CD4-positive, alpha-beta T cell treated with Interleukin-6 at 100 ng/mL for 8 hours (primary cell): ENCODE results near the gene GABRG3.
"Not testable (repeated sequence)": the region's sequence is repeated elsewhere in the genome, so short reads cannot be mapped to it uniquely, and the experiment has no call there.

Experiments used
- DNase-seq: peaks from one replicate; pipeline ENCODE4 v3.0.0-alpha.2; 2020; ENCODE audit warnings: mixed read lengths, low spot score

GABRG3 gene

GRCh38 chr15:27179789-27180188 is 208.8 kb downstream of the GABRG3 start:
- no peak for DNase-seq

- DNase-seq: no peak
Observed at GRCh38 chr15:27182561-27183110, 211.7 kb downstream of the GABRG3 start.

GRCh38 chr15:27183201-27183600 is 212.2 kb downstream of the GABRG3 start:
- DNase-seq: no peak

- not testable (repeated sequence) for DNase-seq
Observed at GRCh38 chr15:27191515-27191914, 220.5 kb downstream of the GABRG3 start.

GRCh38 chr15:27196691-27197090 is 225.7 kb downstream of the GABRG3 start:
- no peak for DNase-seq

GRCh38 chr15:27201425-27201824 is 230.4 kb downstream of the GABRG3 start:
- DNase-seq: no peak

GRCh38 chr15:27210176-27210575 is 239.2 kb downstream of the GABRG3 start:
- DNase-seq: no peak

GRCh38 chr15:27214032-27214431 is 243.1 kb downstream of the GABRG3 start:
- DNase-seq: no peak

GRCh38 chr15:27214961-27215360 is 244.0 kb downstream of the GABRG3 start:
- DNase-seq: no peak

- DNase-seq: no peak
Observed at GRCh38 chr15:27218426-27218825, 247.4 kb downstream of the GABRG3 start.

GRCh38 chr15:27219636-27220035 is 248.7 kb downstream of the GABRG3 start:
- no peak for DNase-seq

GRCh38 chr15:27220199-27220598 is 249.2 kb downstream of the GABRG3 start:
- DNase-seq: no peak

GRCh38 chr15:27222479-27222878 is 251.5 kb downstream of the GABRG3 start:
- DNase-seq: no peak

GRCh38 chr15:27223179-27223578 is 252.2 kb downstream of the GABRG3 start:
- no peak for DNase-seq

GRCh38 chr15:27231811-27232210 is 260.8 kb downstream of the GABRG3 start:
- no peak for DNase-seq

- no peak for DNase-seq
Observed at GRCh38 chr15:27232876-27233275, 261.9 kb downstream of the GABRG3 start.

- DNase-seq: no peak
Observed at GRCh38 chr15:27234593-27234992, 263.6 kb downstream of the GABRG3 start.

- no peak for DNase-seq
Observed at GRCh38 chr15:27235161-27235560, 264.2 kb downstream of the GABRG3 start.

GRCh38 chr15:27235681-27236080 is 264.7 kb downstream of the GABRG3 start:
- DNase-seq: no peak

- no peak for DNase-seq
Observed at GRCh38 chr15:27237319-27237939, 266.4 kb downstream of the GABRG3 start.

GRCh38 chr15:27238209-27238608 is 267.2 kb downstream of the GABRG3 start:
- no peak for DNase-seq

- no peak for DNase-seq
Observed at GRCh38 chr15:27238707-27239423, 267.9 kb downstream of the GABRG3 start.

- DNase-seq: no peak
Observed at GRCh38 chr15:27241943-27242342, 271.0 kb downstream of the GABRG3 start.

- no peak for DNase-seq
Observed at GRCh38 chr15:27244047-27244446, 273.1 kb downstream of the GABRG3 start.
